IPS-NIHi11 (cell line): ENCODE data around the gene PLD1.
A peak's percentile ranks its signal among the peaks of the same experiment; 100 is the strongest.

ENCODE experiments used
- DNase-seq: peaks from one replicate; pipeline ENCODE4 v3.0.0; 2012; ENCODE audit warnings: mixed read lengths, low spot score

Gene PLD1

DNA sequence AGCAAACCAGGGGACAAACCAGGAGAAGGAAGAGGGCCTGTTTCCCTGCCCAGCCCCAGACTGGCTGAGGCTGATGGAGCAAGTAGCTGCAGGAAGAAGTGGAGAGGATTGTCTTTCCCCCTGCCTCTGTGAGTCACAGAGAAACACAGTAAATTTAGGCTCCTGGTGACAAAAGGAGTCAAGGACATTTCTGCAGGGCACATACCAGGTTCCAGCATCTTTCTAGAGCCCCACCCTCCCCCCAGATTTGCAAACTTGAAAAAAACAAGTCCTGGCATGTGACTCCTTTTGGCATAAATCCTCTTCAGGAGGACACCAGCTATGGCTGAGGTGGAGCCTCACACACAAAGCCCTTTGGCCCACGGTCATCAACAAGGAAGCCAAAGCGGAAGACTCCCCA, 17.8 kb downstream of the PLD1 start:
- DNase-seq = no peak

GRCh38 chr3:171791692-171792076, 18.6 kb downstream of the PLD1 start:
- peak; percentile 23 for DNase-seq

- DNase-seq = no peak
Measured at GRCh38 chr3:171790898-171791691, 19.2 kb downstream of the PLD1 start.

DNA sequence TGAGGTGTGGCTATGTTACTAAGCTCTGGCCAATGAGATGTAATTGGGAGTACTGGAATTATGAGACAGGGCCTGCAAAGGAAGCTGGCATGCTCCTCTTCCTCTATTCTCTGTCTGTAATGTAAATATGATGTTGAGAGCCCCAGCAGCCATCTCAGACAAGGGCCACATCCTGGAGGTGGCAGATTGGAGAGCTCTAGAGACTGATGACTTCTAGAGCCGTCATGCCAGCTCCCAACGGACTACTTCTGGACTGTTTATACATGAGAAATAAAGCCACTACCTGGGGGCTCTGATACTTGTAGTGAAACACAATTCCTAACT, 19.7 kb downstream of the PLD1 start:
- DNase-seq = no peak

DNA sequence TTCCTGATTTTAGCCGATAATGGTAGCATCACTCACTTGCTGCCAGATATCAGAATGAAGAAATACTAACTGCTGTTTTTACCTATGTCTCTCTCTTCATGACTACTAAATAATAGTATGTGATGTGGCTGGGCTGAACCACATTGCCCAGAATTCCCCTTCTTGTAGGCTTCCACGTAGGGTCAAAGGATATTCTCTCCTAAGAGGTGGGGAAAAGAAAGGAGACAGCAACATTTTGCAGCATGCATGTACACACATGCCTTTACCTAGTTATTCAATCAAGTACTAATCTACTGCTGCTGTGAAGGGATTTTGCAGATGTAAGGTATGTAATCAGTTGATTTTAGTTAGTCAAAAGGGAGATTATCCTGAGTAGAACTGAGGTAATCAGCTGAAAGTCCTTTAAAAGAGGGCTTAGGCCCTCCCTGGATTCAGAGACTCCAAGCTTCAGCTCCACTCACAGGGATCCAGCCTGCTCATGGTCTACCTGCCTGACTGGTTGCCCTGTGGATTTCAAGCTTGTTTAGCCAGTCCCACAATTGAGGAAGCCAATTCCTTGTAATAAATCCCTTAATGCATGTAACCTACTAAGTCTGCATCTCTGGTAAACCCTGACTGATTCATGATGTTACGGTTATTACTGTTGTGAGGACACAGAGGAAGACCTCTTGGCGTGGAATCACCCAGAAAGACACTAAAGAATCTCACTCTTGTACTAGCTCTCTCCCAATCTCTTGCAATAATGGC, 20.4 kb downstream of the PLD1 start:
- DNase-seq = no peak

DNA sequence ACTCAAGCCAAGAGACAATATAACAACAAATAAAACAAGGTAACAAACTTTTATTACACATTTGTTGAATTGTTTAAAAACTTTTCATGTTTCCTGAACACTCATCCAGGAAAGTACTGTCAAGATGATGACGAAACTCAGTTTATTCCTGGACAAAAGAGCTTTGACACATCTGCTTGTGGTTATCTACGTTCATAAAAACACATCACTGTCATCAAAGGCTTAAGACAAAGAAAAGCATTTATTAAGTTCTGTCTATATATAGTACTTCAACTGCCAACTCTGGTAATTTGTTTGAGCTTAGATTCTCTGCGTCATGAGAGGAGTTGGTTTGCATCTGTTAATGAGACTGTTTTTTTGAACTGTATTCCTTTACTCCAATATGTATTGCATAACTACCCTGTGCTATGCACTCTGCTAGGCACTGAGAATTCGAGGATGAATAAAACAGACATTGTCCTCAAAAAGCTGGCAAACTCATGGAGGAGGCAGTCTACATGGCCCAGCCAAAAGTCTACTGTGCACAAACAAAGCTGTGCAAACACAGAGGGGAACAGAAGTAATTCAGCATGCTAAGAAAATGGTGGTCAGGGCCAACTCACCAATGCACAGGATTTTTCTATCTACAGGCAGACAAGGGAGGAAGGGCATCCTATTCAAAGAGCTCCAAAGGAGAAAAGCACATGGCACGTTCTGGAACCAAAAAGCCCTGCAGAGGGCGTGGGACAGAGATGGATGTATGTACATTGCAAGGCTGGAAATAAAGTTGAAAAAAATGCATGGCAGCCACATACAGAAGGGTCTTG, 21.5 kb downstream of the PLD1 start:
- DNase-seq = no peak

GRCh38 chr3:171786997-171787396, 23.3 kb downstream of the PLD1 start:
- no peak for DNase-seq

GRCh38 chr3:171784937-171785336, 25.3 kb downstream of the PLD1 start:
- DNase-seq = no peak

- DNase-seq = no peak
Measured at GRCh38 chr3:171784387-171784786, 25.9 kb downstream of the PLD1 start.

DNA sequence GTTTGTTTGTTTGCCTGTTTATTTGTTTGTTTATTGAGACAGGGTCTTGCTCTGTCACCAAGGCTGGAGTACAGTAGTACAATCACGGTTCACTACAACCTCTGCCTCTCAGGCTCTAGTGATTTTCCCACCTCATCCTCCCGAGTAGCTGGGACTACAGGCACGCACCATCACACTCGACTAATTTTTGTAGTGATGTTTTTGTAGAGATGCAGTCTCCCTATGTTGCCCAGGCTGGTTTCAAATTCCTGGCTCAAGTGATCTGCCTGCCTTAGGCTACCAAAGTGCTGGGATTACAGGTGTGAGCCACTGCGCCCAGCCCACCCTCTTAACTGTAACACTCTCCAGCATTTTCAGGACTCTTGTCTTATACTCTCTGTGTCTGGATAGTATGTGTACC, 26.7 kb downstream of the PLD1 start:
- no peak for DNase-seq

DNA sequence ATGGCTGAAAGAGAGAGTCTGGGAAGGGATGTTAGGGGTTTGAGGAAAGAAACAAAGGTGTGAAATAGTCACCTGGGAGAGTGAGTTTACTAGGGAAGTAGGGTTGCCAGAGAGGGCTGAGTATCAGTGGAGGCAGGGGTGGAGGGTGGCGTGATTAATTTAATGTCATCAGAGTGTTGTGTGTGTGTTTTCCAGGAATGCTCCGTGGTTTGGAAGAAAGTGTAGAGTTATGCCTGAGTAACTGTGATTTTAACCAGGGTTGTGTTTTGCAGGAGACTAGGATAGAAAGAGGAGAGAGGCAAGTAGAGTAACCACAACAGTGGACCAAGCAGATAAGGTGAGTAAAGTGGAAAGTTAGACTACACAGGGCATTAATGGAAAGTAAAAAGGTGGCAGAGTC, 27.2 kb downstream of the PLD1 start:
- DNase-seq = no peak

GRCh38 chr3:171782617-171783016, 27.7 kb downstream of the PLD1 start:
- DNase-seq = no peak

DNA sequence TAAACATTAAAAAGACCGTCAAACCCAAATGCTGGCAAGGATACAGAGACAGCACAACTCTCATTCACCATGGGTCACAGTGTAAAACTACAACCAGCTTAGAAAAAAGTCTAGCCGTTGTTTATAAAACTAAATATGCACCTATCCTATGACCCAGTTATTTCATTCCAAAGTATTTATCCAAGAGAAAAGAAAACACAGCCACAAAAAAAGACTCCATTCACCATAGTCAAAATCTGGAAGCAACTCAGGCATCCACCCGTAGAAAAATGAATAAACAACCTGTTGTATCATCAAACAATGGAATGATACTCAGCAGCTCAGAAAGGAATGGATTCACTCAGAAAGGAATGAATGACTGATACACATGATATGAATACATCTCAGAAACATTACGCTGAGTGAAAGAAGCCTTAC, 28.6 kb downstream of the PLD1 start:
- no peak for DNase-seq

DNA sequence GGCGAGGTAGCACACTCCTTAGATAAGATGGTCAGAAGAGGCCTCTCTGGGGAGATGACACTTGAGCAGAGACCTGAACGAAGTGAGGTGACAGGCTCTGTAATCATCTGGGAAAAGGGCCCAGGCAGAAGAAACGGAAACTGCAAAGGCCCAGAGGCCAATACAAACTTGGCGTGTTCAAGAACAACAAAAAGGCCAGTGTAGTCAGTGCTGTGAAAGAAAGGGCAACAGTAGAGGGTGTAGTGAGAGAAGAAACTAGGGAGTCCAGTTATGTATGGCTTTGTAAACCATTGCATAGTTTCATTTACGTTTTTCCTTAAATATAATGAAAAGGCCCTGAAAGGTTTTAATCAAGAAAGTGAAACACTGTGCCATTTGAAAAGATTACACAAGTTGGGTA, 31.8 kb downstream of the PLD1 start:
- no peak for DNase-seq

GRCh38 chr3:171777596-171777995, 32.7 kb downstream of the PLD1 start:
- DNase-seq = no peak

DNA sequence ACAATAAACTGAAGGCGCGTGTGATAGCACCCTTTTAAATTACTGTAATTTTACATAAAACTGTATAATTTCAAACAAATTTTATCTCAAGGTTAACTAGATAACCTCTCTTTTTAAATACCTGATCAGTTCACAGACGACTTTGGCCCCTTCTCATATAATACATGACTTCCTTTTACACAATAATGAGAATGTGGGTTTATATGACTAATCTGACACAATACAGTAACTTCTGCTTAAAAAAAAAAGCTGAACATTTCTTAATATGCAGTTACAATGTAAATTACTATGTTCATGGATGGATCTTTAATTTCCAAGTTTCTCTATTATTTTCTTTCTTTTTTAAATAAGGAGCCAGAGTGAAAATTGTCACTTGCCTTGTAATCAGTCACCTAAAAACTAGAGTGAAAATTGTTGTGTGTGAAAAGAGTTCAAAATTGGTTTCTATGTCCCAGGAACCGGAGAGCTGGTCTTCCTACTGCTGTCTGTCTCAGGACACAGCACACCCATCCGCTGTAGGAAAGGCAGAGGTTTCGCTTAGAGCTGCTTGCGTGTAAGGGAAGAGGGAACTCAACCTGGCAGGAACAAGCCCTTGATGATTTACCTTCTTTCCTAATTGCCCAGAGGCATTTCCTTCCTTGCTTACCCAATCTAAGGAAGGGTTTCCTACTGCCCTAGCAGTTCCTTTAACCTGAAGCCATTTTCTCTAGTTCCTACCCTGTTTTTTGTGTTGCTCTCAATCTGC, 33.3 kb downstream of the PLD1 start:
- DNase-seq = no peak

DNA sequence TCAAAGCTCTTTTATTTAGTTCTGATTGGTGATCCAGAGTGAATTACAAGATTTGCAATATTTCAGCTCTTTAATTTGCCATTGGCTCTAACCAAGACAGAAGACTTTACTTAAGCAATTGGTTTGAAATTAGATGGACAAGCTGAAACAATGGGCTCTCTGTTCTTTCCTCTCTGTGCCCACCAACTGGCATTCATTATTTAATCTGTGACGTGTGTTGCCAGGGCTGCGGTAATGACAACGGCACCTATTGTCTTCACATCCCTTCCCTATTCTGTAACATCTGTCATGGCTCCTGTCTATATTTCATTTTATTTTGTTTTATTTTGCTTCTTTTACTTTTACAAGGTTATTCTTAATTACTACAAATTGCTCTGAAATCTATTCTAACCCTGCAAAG, 33.9 kb downstream of the PLD1 start:
- DNase-seq = no peak

DNA sequence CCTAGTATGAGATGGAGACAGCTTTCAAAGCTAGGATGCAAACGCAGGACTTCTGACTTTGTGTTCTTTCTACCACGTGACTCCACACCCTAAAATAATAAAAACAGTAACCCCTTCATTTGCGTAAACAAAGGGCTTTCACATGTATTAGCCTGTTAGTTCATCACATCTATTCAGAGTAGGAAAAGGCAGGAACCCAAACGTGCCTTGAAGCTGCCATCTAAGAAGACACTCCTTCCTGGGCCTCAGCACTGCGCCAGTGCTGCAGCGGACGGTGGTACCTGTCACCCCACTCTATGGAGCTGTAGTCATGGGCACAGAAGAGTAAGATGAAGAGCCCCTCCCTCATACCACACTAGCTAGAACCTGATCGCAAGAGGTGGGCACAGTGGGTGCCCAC, 34.3 kb downstream of the PLD1 start:
- DNase-seq = no peak

DNA sequence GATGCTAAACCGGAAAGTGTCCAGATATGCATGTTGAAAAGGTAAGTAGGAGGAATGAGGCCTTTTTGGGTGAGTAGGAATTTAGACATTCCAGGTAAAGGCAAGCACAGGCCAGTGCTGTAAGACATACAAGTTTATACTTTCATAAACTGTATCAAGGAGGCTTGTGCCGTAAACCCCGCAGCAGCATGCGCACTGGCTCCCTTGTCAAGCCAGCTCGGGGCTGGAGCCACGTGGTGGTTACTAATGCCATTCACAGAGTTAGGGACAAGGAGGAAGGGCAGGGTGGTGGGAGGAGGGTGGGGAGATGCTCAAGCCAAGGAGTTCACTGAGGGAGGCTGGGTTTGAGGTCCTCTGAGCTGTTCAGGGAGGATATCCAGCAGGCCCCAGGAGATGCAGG, 35.8 kb downstream of the PLD1 start:
- DNase-seq = no peak

DNA sequence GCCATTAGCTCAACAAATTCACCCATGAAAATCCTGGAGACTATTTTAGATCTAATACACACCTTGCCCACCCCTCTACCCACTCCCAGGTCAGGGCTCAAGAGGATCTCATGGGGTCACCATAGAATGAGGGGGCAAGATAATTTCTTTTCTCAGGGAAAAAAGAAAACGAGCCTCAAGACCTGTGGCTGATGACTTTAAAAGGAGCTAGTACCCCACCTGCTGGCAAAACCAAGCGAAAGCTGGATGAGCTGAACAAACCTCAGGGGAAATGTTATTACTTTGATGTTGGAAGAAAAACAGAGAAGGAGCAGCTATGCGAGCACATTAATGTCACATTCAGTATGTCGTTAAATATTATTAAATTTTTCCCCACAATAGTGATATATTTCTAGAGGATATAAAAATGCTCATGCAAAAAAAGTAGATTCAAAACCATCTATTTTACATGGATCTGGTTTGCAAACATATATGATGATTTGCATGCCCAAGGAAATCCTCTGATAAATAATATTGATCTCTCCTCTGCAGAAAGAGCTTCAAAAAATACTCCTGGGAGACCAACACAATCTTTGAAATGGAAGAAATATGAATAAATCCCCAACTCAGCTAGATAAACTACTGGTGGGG, 37.7 kb downstream of the PLD1 start:
- DNase-seq = peak; percentile 71

DNA sequence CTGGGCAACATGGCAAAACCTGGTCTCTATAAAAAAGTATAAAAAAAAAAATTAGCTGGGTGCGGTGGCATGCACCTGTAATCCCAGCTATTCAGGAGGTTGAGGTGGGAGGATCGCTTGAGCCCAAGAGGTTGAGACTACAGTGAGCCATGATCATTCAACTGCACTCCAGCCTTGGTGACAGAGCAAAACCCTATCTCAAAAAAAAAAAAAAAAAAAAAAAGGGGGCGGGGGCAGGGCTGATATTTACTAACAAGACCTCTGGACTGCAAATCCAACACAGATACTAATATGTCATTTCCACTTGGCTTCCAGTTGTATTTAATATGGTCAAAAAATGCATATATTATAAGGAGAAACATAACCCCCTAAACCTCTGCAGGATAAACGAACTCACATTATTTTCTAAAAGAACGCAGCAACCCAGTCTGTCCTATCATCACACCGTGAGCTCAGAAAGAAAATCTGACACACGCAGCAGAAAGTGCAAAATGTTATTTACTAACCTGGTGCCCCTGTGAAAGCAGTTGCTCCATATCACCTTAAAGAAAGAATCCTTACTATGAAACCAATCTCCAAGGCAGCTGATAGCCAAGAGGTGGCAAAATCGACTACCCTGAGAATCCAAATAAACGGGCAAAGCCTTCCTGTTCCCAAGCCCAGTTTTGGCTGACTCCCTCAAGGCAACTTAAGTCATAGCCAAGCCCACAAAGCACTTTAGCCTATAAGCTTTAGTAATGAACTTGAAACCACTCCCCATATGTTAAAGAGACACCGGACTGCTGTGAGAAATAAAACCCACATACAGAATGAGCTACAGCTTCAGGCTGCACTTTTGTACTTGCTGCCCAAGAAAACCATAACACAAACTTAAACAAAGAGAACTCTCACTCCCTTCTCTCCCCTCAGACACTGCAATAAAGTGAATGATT, 39.3 kb downstream of the PLD1 start:
- DNase-seq = peak; percentile 84
